ENCODE results near the gene INTS4. TPM values are rescaled to one million over a fixed set of nuclear protein-coding genes. Genes with fewer than 3 reads are reported as not detected.
"Not testable (repeated sequence)": the region's sequence is repeated elsewhere in the genome, so short reads cannot be mapped to it uniquely, and the experiment has no call there.

Gene INTS4
- total RNA-seq, 2 donors from 2014 or later: 21.5 to 28.0 TPM

GRCh38 chr11:77999446-78000030 lies 5.1 kb upstream of the INTS4 start:
- TF ChIP-seq, protein P1, sequence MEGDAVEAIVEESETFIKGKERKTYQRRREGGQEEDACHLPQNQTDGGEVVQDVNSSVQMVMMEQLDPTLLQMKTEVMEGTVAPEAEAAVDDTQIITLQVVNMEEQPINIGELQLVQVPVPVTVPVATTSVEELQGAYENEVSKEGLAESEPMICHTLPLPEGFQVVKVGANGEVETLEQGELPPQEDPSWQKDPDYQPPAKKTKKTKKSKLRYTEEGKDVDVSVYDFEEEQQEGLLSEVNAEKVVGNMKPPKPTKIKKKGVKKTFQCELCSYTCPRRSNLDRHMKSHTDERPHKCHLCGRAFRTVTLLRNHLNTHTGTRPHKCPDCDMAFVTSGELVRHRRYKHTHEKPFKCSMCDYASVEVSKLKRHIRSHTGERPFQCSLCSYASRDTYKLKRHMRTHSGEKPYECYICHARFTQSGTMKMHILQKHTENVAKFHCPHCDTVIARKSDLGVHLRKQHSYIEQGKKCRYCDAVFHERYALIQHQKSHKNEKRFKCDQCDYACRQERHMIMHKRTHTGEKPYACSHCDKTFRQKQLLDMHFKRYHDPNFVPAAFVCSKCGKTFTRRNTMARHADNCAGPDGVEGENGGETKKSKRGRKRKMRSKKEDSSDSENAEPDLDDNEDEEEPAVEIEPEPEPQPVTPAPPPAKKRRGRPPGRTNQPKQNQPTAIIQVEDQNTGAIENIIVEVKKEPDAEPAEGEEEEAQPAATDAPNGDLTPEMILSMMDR (IDR thresholded peaks at IDR 0.05): no peak
- Histone ChIP-seq H3K9me3 (no peaks in the 10 kb centered on the region), H3K4me3 (no peak overlapping the region), H3K9ac (ENCODE audit: low read depth in 2 of 2, low read length in 2 of 2) (no peak overlapping the region), H3K27ac (no peak overlapping the region), H3K36me3 (no peaks in the 10 kb centered on the region), H3K4me1 (no peaks in the 10 kb centered on the region), H3K27me3 (no peaks in the 10 kb centered on the region)
- intact Hi-C loops (cut with DNase I): loop anchor here (5.0 to 10.0 kb wide), 2 partner anchors 48 to 175 kb away; partner anchors contain the start of genes AAMDC and RSF1
- no peak for DNase-seq

DNA sequence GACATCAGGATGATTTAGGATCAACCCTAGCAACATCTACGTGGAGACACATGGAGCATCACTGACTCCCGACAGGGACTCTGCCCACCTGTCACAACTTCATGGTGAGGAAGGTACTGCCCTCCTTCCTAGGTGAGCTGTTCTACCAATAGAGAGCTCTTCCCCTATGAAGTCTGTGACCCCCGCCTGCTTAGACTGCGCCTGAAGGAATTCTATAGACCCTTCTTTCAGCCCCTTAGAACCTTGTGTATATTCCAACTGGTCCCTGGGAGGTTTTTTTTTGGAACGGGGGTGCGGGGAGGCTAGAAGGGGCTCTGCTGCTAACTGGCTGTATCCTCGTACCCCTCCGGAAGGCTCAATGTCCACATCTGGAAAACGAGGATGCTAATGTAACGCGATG lies 566 bp downstream of the INTS4 start:
- Histone ChIP-seq H3K4me1 (no peaks in the 10 kb centered on the region), H3K9ac (ENCODE audit: low read depth in 2 of 2, low read length in 2 of 2) (peak overlapping the region; percentile 44 to 63), H3K4me3 (peak overlapping the region; percentile 69), H3K27me3 (no peaks in the 10 kb centered on the region), H3K9me3 (no peaks in the 10 kb centered on the region), H3K27ac (peak overlapping the region; percentile 65), H3K36me3 (peaks cover 5% of the 10 kb centered on the region)
- intact Hi-C loops (cut with DNase I): loop anchor here (10.0 kb wide), 1 partner anchor 169 kb away; the partner anchor contains the start of genes AAMDC and RSF1
- TF ChIP-seq, protein P1 (IDR thresholded peaks at IDR 0.05): no peak
- DNase-seq: no peak

GRCh38 chr11:77990981-77991380 lies 3.5 kb downstream of the INTS4 start:
- peaks cover 10% of the 10 kb centered on the region for H3K36me3 ChIP-seq
- H3K9me3 ChIP-seq: no peaks in the 10 kb centered on the region
- no peak overlapping the region for H3K9ac ChIP-seq (ENCODE audit: low read depth in 2 of 2, low read length in 2 of 2)
- no peak overlapping the region for H3K4me3 ChIP-seq
- H3K4me1 ChIP-seq: no peaks in the 10 kb centered on the region
- no peak overlapping the region for H3K27ac ChIP-seq
- no peaks in the 10 kb centered on the region for H3K27me3 ChIP-seq
- intact Hi-C loops (cut with DNase I): loop anchor here (10.0 kb wide), 1 partner anchor 166 kb away; the partner anchor contains the start of genes AAMDC and RSF1
- no peak for DNase-seq
- TF ChIP-seq, protein P1 (IDR thresholded peaks at IDR 0.05): no peak

DNA sequence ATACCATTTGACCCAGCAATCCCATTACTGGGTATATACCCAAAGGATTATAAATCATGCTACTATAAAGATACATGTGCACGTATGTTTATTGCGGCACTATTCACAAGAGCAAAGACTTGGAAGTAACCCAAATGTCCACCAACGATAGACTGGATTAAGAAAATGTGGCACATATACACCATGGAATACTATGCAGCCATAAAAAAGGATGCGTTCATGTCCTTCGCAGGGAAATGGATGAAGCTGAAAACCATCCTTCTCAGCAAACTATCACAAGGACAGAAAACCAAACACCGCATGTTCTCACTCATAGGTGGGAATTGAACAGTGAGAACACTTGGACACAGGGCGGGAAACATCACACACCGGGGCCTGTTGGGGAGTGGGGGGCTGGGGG lies 8.0 kb downstream of the INTS4 start:
- peaks cover 10% of the 10 kb centered on the region for H3K36me3 ChIP-seq
- H3K4me3 ChIP-seq; H3K9ac ChIP-seq (ENCODE audit: low read depth in 2 of 2, low read length in 2 of 2); H3K9me3 ChIP-seq; intact Hi-C loops (cut with DNase I); H3K27me3 ChIP-seq; H3K27ac ChIP-seq; H3K4me1 ChIP-seq; DNase-seq: not testable (repeated sequence)

GRCh38 chr11:77981346-77981947 lies 13.0 kb downstream of the INTS4 start:
- Histone ChIP-seq H3K4me3 (no peak overlapping the region), H3K4me1 (no peaks in the 10 kb centered on the region), H3K9ac (ENCODE audit: low read depth in 2 of 2, low read length in 2 of 2) (no peak overlapping the region), H3K27me3 (no peaks in the 10 kb centered on the region), H3K36me3 (no peaks in the 10 kb centered on the region), H3K9me3 (no peaks in the 10 kb centered on the region), H3K27ac (no peak overlapping the region)
- no peak for DNase-seq
- TF ChIP-seq, protein P1 (IDR thresholded peaks at IDR 0.05): no peak
- intact Hi-C loops (cut with DNase I): no loop called here

DNA sequence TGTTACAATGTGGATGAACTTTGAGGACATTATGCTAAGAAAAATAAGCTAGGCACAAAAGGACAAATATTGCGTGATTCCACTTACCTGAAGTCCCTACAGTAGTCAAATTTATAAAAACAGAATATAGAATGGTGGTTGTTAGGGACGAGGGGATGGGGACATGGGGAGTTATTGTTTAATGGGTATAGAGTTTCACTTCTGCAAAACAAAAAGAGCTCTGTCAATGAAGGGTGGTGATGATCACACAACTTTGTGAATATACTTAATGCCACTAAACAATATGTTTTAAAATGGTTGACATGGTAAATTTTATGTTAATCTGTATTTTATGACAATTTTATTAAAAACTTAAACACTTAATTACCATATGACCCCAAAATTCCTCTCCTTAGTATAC lies 26.1 kb downstream of the INTS4 start:
- TF ChIP-seq, protein P1 (IDR thresholded peaks at IDR 0.05): no peak
- H3K27me3 ChIP-seq: no peaks in the 10 kb centered on the region
- intact Hi-C loops (cut with DNase I): no loop called here
- no peak overlapping the region for H3K9ac ChIP-seq (ENCODE audit: low read depth in 2 of 2, low read length in 2 of 2)
- no peak overlapping the region for H3K4me3 ChIP-seq
- H3K9me3 ChIP-seq: no peaks in the 10 kb centered on the region
- no peak for DNase-seq
- no peaks in the 10 kb centered on the region for H3K36me3 ChIP-seq
- H3K4me1 ChIP-seq: no peaks in the 10 kb centered on the region
- no peak overlapping the region for H3K27ac ChIP-seq
